ENCODE data around the gene DAZAP1.

- TF ChIP-seq CTCF (conservative IDR thresholded peaks at IDR 0.05; ENCODE audit: low read length) (no peak), EZH2phosphoT487 (IDR thresholded peaks at IDR 0.05; ENCODE audit: borderline replicate concordance) (no peak)
These were observed 31.6 kb downstream of the DAZAP1 start for GRCh38 chr19:1438933-1439354.

Measured in Loucy (cell line).